T-helper 1 cell (primary cell): ENCODE measurements around the gene CD68.
"Not testable (repeated sequence)": the region's sequence is repeated elsewhere in the genome, so short reads cannot be mapped to it uniquely, and the experiment has no call there.

Experiments used
- DNase-seq, 5 donors: peaks; one replicate each; pipeline ENCODE4 v3.0.0-alpha.2; 2012 to 2020

The CD68 gene

GRCh38 chr17:7613769-7614424 is 34.5 kb downstream of the CD68 start:
- no peak for DNase-seq

- peak; percentile 98 to 100 (median 98) for DNase-seq
Observed at GRCh38 chr17:7614425-7615264, 35.2 kb downstream of the CD68 start, which contains the start of gene FXR2. FXR2 (minus strand) TSS chr17:7614897; CDS start chr17:7614532, 365 bp downstream.

GRCh38 chr17:7615265-7615747 is 35.9 kb downstream of the CD68 start:
- no peak for DNase-seq

- DNase-seq: no peak
Observed at GRCh38 chr17:7618608-7619007, 39.2 kb downstream of the CD68 start.

GRCh38 chr17:7620835-7621234 is 41.4 kb downstream of the CD68 start:
- no peak for DNase-seq

GRCh38 chr17:7623661-7624060 is 44.2 kb downstream of the CD68 start:
- no peak for DNase-seq

- DNase-seq: not testable (repeated sequence)
Observed at GRCh38 chr17:7625749-7626148, 46.3 kb downstream of the CD68 start.

- DNase-seq: no peak
Observed at GRCh38 chr17:7626307-7626706, 46.9 kb downstream of the CD68 start.

GRCh38 chr17:7626956-7627249 is 47.5 kb downstream of the CD68 start:
- no peak for DNase-seq

GRCh38 chr17:7627250-7628121 is 48.0 kb downstream of the CD68 start, which contains the start of gene SAT2:
SAT2 (minus strand) TSS chr17:7627821; CDS start chr17:7627635, 186 bp downstream.
- DNase-seq: peak; percentile 74 to 91 (median 83)

- no peak for DNase-seq
Observed at GRCh38 chr17:7629939-7630571, 50.6 kb downstream of the CD68 start, which contains the start of gene SHBG. SHBG (plus strand) TSS chr17:7630135; CDS start chr17:7630173, 38 bp downstream.
